Progenitor cell of endocrine pancreas (in vitro differentiated cells): Measurements from ENCODE around the gene TRABD2B. TPM values are rescaled to one million over a fixed set of nuclear protein-coding genes. Genes with fewer than 3 reads are reported as not detected.

Experiments
- DNase-seq: peaks from one replicate; pipeline ENCODE4 v3.0.0; 2021; ENCODE audit warnings: low spot score; ENCODE audit not compliant: unreplicated experiment
- H3K27ac Mint-ChIP-seq: 2 replicates; pipeline ENCODE4 v1.8.0; 2021; ENCODE audit warnings: mild to moderate bottlenecking, moderate library complexity, mixed read lengths
- H3K27me3 Mint-ChIP-seq: 2 replicates; pipeline ENCODE4 v1.8.0; 2021; ENCODE audit warnings: mixed read lengths
- H3K36me3 Mint-ChIP-seq: 2 replicates; pipeline ENCODE4 v1.8.0; 2022; ENCODE audit warnings: mixed read lengths; ENCODE audit not compliant: insufficient read depth
- H3K4me1 Mint-ChIP-seq: 2 replicates; pipeline ENCODE4 v1.8.0; 2021; ENCODE audit warnings: low read depth, mixed read lengths
- H3K4me3 Mint-ChIP-seq: 2 replicates; pipeline ENCODE4 v1.8.0; 2021; ENCODE audit warnings: low read depth, mild to moderate bottlenecking, moderate library complexity, mixed read lengths
- H3K9me3 Mint-ChIP-seq: 2 replicates; pipeline ENCODE4 v1.8.0; 2021; ENCODE audit warnings: low read depth, mixed read lengths
- total RNA-seq: library from RNA; stranded (reverse); gene quantifications from 2 replicates; pipeline ENCODE4 v1.2.1, GENCODE V29; 2021
- TF ChIP-seq, protein P1 (sequence below): fragments of 200-600 bp; sonication (generic); IDR thresholded peaks from one replicate; pipeline ENCODE4 v1.5.0; 2021; ENCODE audit warnings: antibody characterized with exemption, mild to moderate bottlenecking; ENCODE audit not compliant: unreplicated experiment

TRABD2B gene
- total RNA-seq, 1 donor from 2014 or later: 14.5 TPM

- Mint-ChIP-seq H3K9me3 (no peaks in the 10 kb centered on the region), H3K27ac (no peak overlapping the region), H3K4me3 (no peak overlapping the region), H3K36me3 (no peaks in the 10 kb centered on the region), H3K4me1 (peaks cover 10% of the 10 kb centered on the region), H3K27me3 (peaks cover 17% of the 10 kb centered on the region)
- DNase-seq: no peak
- TF ChIP-seq, protein P1, sequence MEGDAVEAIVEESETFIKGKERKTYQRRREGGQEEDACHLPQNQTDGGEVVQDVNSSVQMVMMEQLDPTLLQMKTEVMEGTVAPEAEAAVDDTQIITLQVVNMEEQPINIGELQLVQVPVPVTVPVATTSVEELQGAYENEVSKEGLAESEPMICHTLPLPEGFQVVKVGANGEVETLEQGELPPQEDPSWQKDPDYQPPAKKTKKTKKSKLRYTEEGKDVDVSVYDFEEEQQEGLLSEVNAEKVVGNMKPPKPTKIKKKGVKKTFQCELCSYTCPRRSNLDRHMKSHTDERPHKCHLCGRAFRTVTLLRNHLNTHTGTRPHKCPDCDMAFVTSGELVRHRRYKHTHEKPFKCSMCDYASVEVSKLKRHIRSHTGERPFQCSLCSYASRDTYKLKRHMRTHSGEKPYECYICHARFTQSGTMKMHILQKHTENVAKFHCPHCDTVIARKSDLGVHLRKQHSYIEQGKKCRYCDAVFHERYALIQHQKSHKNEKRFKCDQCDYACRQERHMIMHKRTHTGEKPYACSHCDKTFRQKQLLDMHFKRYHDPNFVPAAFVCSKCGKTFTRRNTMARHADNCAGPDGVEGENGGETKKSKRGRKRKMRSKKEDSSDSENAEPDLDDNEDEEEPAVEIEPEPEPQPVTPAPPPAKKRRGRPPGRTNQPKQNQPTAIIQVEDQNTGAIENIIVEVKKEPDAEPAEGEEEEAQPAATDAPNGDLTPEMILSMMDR: no peak
Measured at GRCh38 chr1:48026275-48026674, 29.1 kb upstream of the TRABD2B start.

DNA sequence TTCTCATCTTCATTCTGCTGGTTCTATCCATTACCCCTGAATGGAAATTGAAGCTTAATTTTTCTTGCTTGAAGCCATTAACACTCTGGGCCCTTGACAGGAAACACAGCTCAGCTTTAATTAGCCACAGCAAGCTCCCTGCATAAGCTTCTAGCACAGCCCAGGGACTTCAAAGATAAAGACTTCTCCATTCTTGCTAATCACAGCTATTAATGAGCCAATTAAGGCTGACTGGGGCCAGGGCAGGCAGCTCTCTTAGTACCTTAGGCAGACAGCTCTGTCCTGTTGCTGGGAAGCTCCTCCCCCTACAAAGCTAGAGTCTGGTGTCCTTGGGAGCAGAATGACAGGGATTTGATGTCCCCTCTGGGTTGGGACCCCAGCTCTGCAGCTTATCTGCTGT lies 27.9 kb upstream of the TRABD2B start:
- H3K9me3 Mint-ChIP-seq: no peaks in the 10 kb centered on the region
- no peak for DNase-seq
- peaks cover 10% of the 10 kb centered on the region for H3K4me1 Mint-ChIP-seq
- H3K4me3 Mint-ChIP-seq: no peak overlapping the region
- H3K27ac Mint-ChIP-seq: no peak overlapping the region
- H3K27me3 Mint-ChIP-seq: peaks cover 21% of the 10 kb centered on the region
- TF ChIP-seq, protein P1: no peak
- H3K36me3 Mint-ChIP-seq: no peaks in the 10 kb centered on the region

GRCh38 chr1:48023488-48023887 lies 26.3 kb upstream of the TRABD2B start:
- Mint-ChIP-seq H3K27me3 (peaks cover 16% of the 10 kb centered on the region), H3K36me3 (no peaks in the 10 kb centered on the region), H3K4me1 (peaks cover 10% of the 10 kb centered on the region), H3K4me3 (no peak overlapping the region), H3K27ac (no peak overlapping the region), H3K9me3 (no peaks in the 10 kb centered on the region)
- TF ChIP-seq, protein P1: no peak
- no peak for DNase-seq

DNA sequence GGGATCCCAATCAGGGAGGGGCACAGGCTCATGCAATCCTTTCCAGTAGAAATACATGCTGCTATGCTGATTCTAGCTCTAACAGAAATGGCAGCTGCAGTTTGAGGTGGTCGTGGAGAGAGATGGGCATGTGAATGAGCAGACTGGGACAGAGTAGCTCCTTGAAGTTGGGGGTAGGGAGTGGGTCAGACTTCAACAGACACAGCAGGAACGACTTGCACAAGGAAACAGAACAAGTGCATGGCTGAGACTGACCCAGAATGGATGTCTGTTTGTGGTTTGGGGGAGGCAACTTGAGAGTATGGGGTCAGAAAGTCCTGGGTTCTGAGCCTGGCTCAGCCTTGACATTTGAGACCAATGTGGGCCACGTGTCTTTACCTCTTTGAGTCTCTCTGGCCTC lies 25.1 kb upstream of the TRABD2B start:
- H3K27ac Mint-ChIP-seq: no peak overlapping the region
- no peaks in the 10 kb centered on the region for H3K9me3 Mint-ChIP-seq
- TF ChIP-seq, protein P1: no peak
- DNase-seq: no peak
- no peak overlapping the region for H3K4me3 Mint-ChIP-seq
- peaks cover 7% of the 10 kb centered on the region for H3K4me1 Mint-ChIP-seq
- peaks cover 16% of the 10 kb centered on the region for H3K27me3 Mint-ChIP-seq
- no peaks in the 10 kb centered on the region for H3K36me3 Mint-ChIP-seq

DNA sequence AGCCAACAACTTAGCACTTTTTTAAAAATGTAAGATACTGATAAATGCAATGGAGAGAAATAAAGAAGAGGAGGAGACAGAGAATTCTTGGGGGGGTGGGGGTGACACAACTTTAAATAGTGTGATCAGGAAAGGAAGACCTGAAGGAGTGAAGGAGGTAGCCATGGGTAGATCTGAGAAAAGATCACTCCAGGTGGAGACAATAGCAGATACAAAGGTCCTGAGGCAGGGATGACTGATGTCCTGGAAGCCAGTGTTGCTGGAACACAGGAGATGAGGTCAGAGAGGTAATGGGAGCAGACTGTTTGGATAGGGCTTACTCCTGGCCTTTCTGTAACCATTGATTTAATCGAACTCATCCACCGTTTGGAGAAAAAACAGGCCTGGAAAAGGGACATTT lies 24.6 kb upstream of the TRABD2B start:
- Mint-ChIP-seq H3K27me3 (peaks cover 15% of the 10 kb centered on the region), H3K27ac (no peak overlapping the region), H3K4me3 (no peak overlapping the region), H3K9me3 (no peaks in the 10 kb centered on the region), H3K36me3 (no peaks in the 10 kb centered on the region), H3K4me1 (peaks cover 7% of the 10 kb centered on the region)
- TF ChIP-seq, protein P1: no peak
- DNase-seq: no peak
